SH-SY5Y (cell line): Measurements from ENCODE around the gene CABLES1.

Experiments
- GATA2 ChIP-seq: IDR thresholded peaks from 2 replicates; pipeline ENCODE4 v1.6.1; 2011; ENCODE audit warnings: mild to moderate bottlenecking, low read depth, low read length
- GATA3 ChIP-seq: IDR thresholded peaks from 2 replicates; pipeline ENCODE4 v1.6.1; 2011; ENCODE audit warnings: low read depth, mild to moderate bottlenecking, low read length, moderate library complexity

- no peak for TF ChIP-seq GATA2
- no peak for TF ChIP-seq GATA3
Measured at GRCh38 chr18:23143016-23143814, 7.9 kb downstream of the CABLES1 start.
